NCI-H1436 (cell line): ENCODE data around the gene KIAA0930.
"Not testable (repeated sequence)": the region's sequence is repeated elsewhere in the genome, so short reads cannot be mapped to it uniquely, and the experiment has no call there.

Source experiments
- DNase-seq: peaks from one replicate; lab custom pipeline; 2025; lab: John Stamatoyannopoulos, UW

Gene KIAA0930

DNA sequence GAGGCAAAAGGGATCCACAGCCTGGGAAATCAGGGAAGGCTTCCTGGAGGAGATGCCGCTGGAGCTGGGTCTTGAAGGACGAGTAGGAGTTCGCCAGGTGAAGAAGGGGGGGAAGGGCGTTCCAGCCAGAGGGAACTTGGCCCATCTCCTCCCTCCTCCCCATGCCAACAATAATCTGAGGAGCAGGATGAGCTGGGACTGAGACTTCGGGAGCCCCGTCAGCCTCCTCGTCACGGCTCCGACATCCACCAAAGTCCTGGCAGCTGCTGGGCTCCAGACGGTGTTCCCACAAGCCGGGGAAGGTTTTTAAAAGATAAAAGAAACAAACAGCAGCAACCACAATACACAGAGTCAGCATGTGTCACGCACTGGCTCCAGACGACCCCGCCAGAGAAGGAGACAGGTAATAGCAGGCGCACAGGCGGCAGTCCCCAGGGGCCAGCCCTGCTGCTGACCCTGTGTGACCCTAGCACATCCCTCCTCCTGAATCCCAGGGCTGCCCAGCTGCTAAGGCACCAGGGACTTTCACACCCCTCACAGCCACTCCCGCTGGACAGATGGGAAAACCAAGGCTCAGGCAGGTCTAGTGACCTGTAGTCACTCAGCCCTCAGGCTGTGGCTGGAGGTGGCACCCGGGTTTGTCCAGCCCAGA lies 39.7 kb downstream of the KIAA0930 start:
- no peak for DNase-seq

DNA sequence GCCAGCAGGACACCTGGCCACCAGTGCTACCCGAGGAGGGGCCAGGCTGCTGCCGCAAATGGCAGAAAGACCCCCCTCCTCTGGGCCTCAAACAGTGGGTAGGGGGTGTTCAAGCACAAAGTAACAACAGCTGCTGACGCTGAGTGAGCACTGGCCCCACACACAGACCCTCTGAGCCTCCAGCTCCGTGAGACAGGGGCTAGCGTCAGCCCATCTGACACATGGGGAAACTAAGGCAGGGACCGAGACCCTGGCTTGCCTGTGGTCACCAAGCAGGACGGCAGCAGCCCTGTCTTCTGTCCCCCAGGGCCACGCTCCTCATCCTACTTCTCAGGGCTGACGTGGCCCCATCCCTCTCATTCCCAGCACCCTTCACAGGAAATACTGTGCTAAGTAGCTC lies 40.5 kb downstream of the KIAA0930 start:
- no peak for DNase-seq

DNA sequence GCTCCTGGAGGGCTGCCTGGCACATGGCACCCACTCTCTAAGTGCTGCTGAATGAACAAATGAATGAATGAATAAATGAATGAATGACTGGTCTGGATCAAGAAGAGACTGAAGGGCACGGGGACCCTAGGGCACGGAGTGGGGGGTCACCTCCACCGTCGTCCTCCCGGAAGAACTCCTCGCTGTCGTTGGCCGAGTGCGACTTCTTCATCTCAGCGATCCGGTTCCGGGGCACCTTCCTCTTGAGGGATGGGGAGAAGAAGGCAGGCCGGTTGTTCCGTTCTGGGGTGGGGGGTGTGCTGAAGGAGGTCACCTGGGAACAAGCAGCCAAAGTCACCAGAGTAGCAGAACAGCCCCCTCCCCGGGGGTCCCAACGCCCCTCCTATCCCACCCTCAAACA lies 41.0 kb downstream of the KIAA0930 start:
- DNase-seq, result no peak

- DNase-seq, result no peak
These were observed 42.3 kb downstream of the KIAA0930 start for GRCh38 chr22:45198463-45198795.

- DNase-seq, result no peak
These were observed 42.9 kb downstream of the KIAA0930 start for GRCh38 chr22:45197606-45198462.

DNA sequence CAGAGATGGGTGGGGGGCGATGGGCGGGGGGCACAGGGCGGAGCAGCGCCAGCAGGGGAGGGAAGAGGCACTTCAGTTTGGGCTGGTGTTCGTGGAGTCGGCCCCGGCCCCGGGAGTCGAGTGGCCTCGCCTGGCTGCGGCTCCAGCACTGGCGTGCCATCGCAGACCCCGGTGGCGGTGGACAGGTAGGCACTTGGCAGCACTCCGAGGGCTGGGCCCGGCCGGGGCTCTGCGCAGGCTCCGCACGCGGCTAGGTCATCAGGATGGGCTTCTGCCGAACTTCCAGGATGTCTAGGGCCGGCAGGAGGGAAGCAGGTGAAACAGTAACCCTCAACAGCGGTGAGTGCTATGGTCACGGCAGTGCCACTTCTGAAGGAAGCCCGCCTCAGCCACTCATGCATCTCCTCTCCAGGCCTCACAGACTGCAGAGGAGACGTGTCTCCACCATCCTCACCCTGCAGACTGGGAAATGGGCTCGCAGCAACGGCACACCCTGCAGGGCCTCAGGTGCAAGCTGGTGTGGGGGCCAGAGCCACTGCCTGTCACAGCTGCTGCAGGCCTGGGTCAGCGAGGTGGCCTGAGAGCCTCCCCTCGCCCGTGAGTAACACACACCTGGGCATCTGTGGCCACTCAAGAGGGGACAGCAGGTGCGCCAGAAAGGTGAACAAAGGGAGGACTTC lies 43.6 kb downstream of the KIAA0930 start:
- DNase-seq, result no peak

- no peak for DNase-seq
These were observed 44.4 kb downstream of the KIAA0930 start for GRCh38 chr22:45196308-45196707.

DNA sequence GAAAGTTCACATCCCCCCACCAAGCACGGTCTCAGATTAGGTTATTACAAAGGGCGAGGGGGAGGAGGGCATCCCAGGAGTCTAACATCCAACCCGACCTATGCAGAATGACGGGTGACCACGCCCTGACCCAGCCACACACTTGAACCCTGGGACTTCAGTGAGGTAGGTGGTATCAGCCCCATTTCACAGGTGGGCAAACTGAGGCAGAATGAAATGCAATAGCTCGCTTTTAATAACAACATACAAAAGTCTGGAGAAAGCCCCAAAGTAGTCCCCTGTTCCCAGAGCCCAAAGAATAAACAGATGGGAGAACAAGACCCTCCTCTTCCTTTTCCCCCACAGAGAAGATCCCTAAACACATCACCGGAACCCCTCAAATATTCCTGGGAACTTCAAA lies 45.1 kb downstream of the KIAA0930 start:
- DNase-seq, result no peak

DNA sequence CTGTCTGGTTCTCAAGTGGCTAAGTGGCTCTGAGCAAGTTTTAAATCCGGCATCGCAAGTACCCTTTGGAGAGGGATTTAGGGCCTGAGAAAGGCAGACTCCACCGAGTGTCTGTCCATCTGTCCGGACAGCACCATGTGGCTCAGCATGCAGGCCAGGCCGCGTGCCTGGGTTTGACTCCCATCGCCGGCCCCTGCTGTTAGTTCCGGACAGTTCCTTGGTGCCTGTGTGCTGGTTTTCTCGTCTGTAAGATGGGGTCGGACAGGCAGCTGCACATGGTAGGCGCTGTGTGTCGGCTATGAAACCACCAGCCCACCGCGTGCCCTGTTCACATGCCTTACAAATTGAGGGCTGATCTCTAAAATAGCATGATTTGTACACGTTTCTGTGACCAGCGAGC lies 46.0 kb downstream of the KIAA0930 start:
- DNase-seq, result no peak

GRCh38 chr22:45192701-45193187 lies 48.0 kb downstream of the KIAA0930 start:
- DNase-seq, result no peak

GRCh38 chr22:45191746-45192145 lies 48.9 kb downstream of the KIAA0930 start:
- not testable (repeated sequence) for DNase-seq

DNA sequence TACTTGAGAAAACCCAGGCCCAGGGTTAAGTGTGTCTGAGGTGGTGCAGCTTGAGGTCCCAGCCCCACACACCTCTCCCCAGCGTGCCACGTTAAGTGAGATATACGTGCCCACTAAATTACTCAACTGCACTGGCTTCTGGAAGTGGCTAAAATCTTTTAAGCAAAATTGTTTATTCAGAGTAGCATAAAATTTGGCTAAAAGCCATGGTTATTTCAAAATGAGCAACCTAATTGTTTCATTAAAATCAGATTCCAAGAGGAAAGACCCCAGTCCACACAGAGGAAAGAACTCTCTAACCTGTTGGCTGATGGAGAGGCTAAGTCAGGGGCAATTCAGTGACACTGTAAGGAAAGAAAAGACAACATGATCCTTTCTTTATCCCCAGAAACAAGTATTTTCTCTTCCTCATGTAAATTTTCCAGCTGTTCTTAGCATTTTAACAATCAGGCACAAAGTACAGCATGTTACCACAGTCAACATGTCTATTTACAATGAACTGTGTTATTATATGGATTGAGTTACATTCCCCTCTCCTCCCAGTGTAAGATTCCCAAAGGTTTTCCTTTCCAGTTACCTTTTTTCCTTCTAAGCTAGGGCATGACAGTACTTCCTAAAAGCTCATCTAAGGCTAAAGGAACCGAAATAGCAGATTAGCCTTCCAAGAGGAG lies 50.4 kb downstream of the KIAA0930 start:
- no peak for DNase-seq

- no peak for DNase-seq
These were observed 51.9 kb downstream of the KIAA0930 start for GRCh38 chr22:45188779-45189178.

DNA sequence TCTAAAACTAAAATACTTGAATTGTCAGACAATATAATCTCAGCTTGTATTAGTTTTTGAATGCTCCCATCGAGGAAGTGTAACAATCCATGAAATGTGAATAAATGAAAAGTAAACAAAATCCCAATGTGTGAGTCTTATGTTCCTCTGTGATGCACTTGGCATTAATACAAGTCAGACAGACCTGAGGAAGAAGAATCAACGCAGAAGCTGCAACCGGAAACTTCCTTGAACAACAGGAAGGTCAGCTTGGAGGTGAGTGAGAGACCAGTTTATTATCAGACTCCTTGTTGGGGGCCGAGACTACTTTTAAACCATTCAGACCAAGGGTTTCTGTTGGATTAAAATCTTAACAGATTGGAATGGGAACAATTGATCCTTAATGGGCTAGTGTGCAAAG lies 52.8 kb downstream of the KIAA0930 start:
- no peak for DNase-seq

GRCh38 chr22:45185718-45186514 lies 54.8 kb downstream of the KIAA0930 start:
- no peak for DNase-seq

GRCh38 chr22:45183974-45184373 lies 56.7 kb downstream of the KIAA0930 start:
- DNase-seq, result no peak

- DNase-seq, result no peak
These were observed 58.9 kb downstream of the KIAA0930 start for GRCh38 chr22:45181766-45182165.

DNA sequence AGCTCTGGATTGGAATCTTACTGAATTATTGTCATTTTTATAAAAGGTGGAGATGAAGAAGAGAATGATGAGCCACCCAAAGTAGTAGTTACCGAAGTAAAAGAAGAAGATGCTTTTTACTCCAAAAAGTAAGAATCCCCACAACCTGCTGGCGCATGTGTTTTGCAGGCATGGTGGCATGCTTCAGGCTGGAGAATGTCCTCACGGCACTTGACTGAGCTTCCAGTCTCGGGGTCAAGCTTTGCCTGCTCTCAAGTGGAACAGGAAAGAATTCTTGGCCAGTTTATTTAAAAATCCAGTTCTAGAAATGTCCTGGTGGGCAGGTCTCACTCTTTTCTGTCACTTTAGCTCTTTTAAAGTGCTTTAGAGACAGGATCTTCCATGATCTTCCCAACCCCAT lies 59.5 kb downstream of the KIAA0930 start:
- DNase-seq, result no peak

- DNase-seq, result no peak
These were observed 60.5 kb downstream of the KIAA0930 start for GRCh38 chr22:45180146-45180679.

GRCh38 chr22:45179276-45180049 lies 61.2 kb downstream of the KIAA0930 start:
- DNase-seq, result no peak
